Endodermal cell (in vitro differentiated cells): ENCODE results near the gene ADRM1. TPM values are rescaled to one million over a fixed set of nuclear protein-coding genes. Genes with fewer than 3 reads are reported as not detected.

ENCODE experiments used
- DNase-seq: peaks from one replicate; pipeline ENCODE4 v3.0.0-alpha.2; 2017
- H3K27ac ChIP-seq: 2 replicates; pipeline ENCODE4 v1.5.1; 2013; ENCODE audit warnings: mild to moderate bottlenecking, low read depth, low read length, moderate library complexity
- H3K27me3 ChIP-seq: 2 replicates; pipeline ENCODE4 v1.6.1; 2013; ENCODE audit warnings: mild to moderate bottlenecking, low read length, moderate library complexity; ENCODE audit not compliant: insufficient read depth, control insufficient read depth, poor library complexity, severe bottlenecking
- H3K36me3 ChIP-seq: 2 replicates; pipeline ENCODE4 v1.7.0; 2013; ENCODE audit warnings: mild to moderate bottlenecking, low read length, moderate library complexity; ENCODE audit not compliant: control insufficient read depth, insufficient read depth
- H3K4me1 ChIP-seq: one replicate; pipeline ENCODE4 v1.7.0; 2013; ENCODE audit warnings: low read length; ENCODE audit not compliant: control insufficient read depth, insufficient read depth
- H3K4me3 ChIP-seq: 2 replicates; pipeline ENCODE4 v1.5.1; 2013; ENCODE audit warnings: mild to moderate bottlenecking, low read length, moderate library complexity
- H3K9ac ChIP-seq: 2 replicates; pipeline ENCODE4 v1.6.1; 2013; ENCODE audit warnings: mild to moderate bottlenecking, low read length, moderate library complexity; ENCODE audit not compliant: poor library complexity, severe bottlenecking; ENCODE audit errors: extremely low read depth
- H3K9me3 ChIP-seq: 2 replicates; pipeline ENCODE4 v1.6.1; 2013; ENCODE audit warnings: mild to moderate bottlenecking, low read length, moderate library complexity; ENCODE audit not compliant: control insufficient read depth
- H3K27ac Mint-ChIP-seq: 2 replicates; pipeline ENCODE4 v1.8.0; 2020; ENCODE audit warnings: mixed read lengths
- H3K27me3 Mint-ChIP-seq: 2 replicates; pipeline ENCODE4 v1.8.0; 2021; ENCODE audit warnings: mild to moderate bottlenecking, mixed read lengths; ENCODE audit not compliant: insufficient read depth
- H3K36me3 Mint-ChIP-seq: 2 replicates; pipeline ENCODE4 v1.8.0; 2020; ENCODE audit warnings: low read depth, mixed read lengths
- H3K4me1 Mint-ChIP-seq: 2 replicates; pipeline ENCODE4 v1.8.0; 2020; ENCODE audit warnings: mixed read lengths
- H3K4me3 Mint-ChIP-seq: 2 replicates; pipeline ENCODE4 v1.8.0; 2020; ENCODE audit warnings: mild to moderate bottlenecking, moderate library complexity, mixed read lengths
- H3K9me3 Mint-ChIP-seq: 2 replicates; pipeline ENCODE4 v1.8.0; 2020; ENCODE audit warnings: mild to moderate bottlenecking, mixed read lengths
- WGBS, 2 experiments: methylation state at CpG; one replicate each; pipeline versions ENCODE4 v1.1.5 to v1.1.7; 2013; ENCODE audit warnings: missing lambda C conversion rate in 2 of 2, mixed read lengths in 1 of 2; ENCODE audit not compliant: insufficient coverage in 1 of 2, insufficient read length in 1 of 2; 5-methylcytosine and 5-hydroxymethylcytosine counted together
- total RNA-seq, 2 donors: library from RNA; stranded (reverse); fragmentation: NEBNext Ultra II Directional in 1 of 2; extraction: Animal tissue kit (Norgen Biotek cat#: 25700) in 1 of 2; gene quantifications; 2 replicates in 1 of 2; 3 replicates in 1 of 2; pipeline ENCODE4 v1.2.1, GENCODE V29; 2021
- TF ChIP-seq, protein P1 (sequence below): fragments of 200-600 bp; sonication (generic); conservative IDR thresholded peaks from 2 replicates; pipeline ENCODE4 v1.5.0; 2021; ENCODE audit warnings: antibody characterized with exemption, mild to moderate bottlenecking

Gene ADRM1
- total RNA-seq, 2 donors from 2014 or later = 105 to 106 TPM

DNA sequence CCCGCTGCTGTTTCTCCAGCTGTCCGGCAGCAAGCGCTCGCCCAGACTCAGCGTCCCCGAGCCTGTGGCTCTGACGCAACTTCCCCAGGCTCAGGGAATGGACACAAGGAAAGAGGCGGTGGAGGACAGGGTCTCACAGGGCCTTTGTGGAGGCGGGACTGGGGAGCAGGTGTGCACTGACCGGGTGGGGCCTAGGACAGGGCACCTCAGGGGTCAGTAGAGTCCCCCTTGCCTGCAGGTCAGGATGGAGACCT, 44.3 kb downstream of the ADRM1 start:
- H3K27me3 Mint-ChIP-seq = no peaks in the 10 kb centered on the region
- Histone ChIP-seq H3K9ac (no peak overlapping the region), H3K27ac (no peak overlapping the region), H3K4me1 (no peaks in the 10 kb centered on the region), H3K36me3 (peaks cover 81% of the 10 kb centered on the region), H3K27me3 (no peaks in the 10 kb centered on the region), H3K4me3 (no peak overlapping the region), H3K9me3 (peaks cover 9% of the 10 kb centered on the region)
- peaks cover 14% of the 10 kb centered on the region for H3K9me3 Mint-ChIP-seq
- H3K4me1 Mint-ChIP-seq = no peaks in the 10 kb centered on the region
- H3K36me3 Mint-ChIP-seq = peaks cover 66% of the 10 kb centered on the region
- DNase-seq = no peak
- 91 to 96% methylated on average over 8 to 10 of the region's 10 CpGs for WGBS, 2 experiments
- H3K27ac Mint-ChIP-seq = no peak overlapping the region
- TF ChIP-seq, protein P1, sequence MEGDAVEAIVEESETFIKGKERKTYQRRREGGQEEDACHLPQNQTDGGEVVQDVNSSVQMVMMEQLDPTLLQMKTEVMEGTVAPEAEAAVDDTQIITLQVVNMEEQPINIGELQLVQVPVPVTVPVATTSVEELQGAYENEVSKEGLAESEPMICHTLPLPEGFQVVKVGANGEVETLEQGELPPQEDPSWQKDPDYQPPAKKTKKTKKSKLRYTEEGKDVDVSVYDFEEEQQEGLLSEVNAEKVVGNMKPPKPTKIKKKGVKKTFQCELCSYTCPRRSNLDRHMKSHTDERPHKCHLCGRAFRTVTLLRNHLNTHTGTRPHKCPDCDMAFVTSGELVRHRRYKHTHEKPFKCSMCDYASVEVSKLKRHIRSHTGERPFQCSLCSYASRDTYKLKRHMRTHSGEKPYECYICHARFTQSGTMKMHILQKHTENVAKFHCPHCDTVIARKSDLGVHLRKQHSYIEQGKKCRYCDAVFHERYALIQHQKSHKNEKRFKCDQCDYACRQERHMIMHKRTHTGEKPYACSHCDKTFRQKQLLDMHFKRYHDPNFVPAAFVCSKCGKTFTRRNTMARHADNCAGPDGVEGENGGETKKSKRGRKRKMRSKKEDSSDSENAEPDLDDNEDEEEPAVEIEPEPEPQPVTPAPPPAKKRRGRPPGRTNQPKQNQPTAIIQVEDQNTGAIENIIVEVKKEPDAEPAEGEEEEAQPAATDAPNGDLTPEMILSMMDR = no peak
- no peak overlapping the region for H3K4me3 Mint-ChIP-seq

DNA sequence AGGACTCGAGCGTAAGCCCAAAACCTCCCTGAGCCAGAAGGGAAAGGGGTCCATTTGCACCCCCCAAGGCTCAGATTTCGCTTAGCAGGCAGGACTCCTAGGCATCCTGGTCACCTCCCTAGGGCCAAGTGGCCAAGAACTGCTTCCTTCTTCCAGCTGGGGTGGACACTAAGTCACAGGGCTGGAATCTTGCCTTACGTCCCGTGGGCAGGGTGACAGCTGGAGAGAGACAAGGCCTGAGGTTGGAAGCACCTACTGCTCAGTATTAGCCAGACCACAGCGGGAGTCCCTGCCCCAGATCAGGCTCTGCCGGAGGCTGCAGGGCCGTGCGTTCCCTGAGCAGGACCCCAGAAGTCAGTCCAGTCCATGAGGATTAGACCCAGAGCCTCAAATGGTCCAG, 44.6 kb downstream of the ADRM1 start:
- WGBS, 2 experiments = 85% methylated on average over 9 of the region's 9 CpGs
- Mint-ChIP-seq H3K4me1 (no peaks in the 10 kb centered on the region), H3K9me3 (peaks cover 14% of the 10 kb centered on the region), H3K4me3 (no peak overlapping the region), H3K36me3 (peaks cover 67% of the 10 kb centered on the region), H3K27ac (no peak overlapping the region), H3K27me3 (no peaks in the 10 kb centered on the region)
- Histone ChIP-seq H3K4me3 (no peak overlapping the region), H3K36me3 (peaks cover 80% of the 10 kb centered on the region), H3K27ac (no peak overlapping the region), H3K27me3 (no peaks in the 10 kb centered on the region), H3K9me3 (peaks cover 9% of the 10 kb centered on the region), H3K9ac (no peak overlapping the region), H3K4me1 (no peaks in the 10 kb centered on the region)
- TF ChIP-seq, protein P1 = no peak
- DNase-seq = no peak

DNA sequence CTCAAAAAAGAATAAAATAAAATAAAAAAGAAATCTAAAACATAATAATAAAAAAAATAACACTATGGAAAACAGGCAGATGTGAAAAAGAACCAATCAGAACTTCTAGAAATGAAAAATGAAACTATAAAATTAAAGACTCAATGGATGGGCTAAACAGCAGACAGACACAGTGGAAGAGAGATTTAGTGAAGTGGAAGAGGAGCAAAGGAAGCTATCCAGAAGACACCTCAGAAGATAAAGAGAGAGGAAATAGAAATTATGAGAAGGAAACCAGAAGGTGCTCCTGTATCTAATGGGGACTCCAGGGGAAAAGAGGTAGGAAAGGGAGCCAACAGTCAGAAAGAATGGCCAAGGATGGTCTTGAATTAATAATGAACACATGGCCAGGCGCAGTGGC, 45.8 kb downstream of the ADRM1 start:
- H3K36me3 ChIP-seq = peaks cover 72% of the 10 kb centered on the region
- WGBS, 2 experiments = 90 to 94% methylated on average over 1 of the region's 1 CpG
- peaks cover 9% of the 10 kb centered on the region for H3K9me3 ChIP-seq
- H3K9ac ChIP-seq = no peak overlapping the region
- no peaks in the 10 kb centered on the region for H3K27me3 ChIP-seq
- Mint-ChIP-seq H3K9me3 (peaks cover 14% of the 10 kb centered on the region), H3K27me3 (no peaks in the 10 kb centered on the region), H3K27ac (no peak overlapping the region), H3K4me3 (no peak overlapping the region), H3K36me3 (peaks cover 58% of the 10 kb centered on the region), H3K4me1 (no peaks in the 10 kb centered on the region)
- no peak for DNase-seq
- TF ChIP-seq, protein P1 = no peak
- H3K4me1 ChIP-seq = no peaks in the 10 kb centered on the region
- H3K27ac ChIP-seq = no peak overlapping the region
- no peak overlapping the region for H3K4me3 ChIP-seq
